H1 (cell line): ENCODE data around the gene TOM1.

Experiments used
- JUND ChIP-seq: IDR thresholded peaks from 2 replicates; pipeline ENCODE4 v1.6.1; 2011; ENCODE audit warnings: mild to moderate bottlenecking, improper control_type of control experiment, low read length
- POLR2AphosphoS5 ChIP-seq: IDR thresholded peaks from 2 replicates; pipeline ENCODE4 v1.6.1; 2011; ENCODE audit warnings: low read depth, low read length

- TF ChIP-seq POLR2AphosphoS5, result no peak
- no peak for TF ChIP-seq JUND
Measured at GRCh38 chr22:35253946-35254345, 45.7 kb upstream of the TOM1 start.
